ENCODE results near the gene FCN1. TPM values are rescaled to one million over a fixed set of nuclear protein-coding genes. Genes with fewer than 3 reads are reported as not detected.

Gene FCN1
- total and polyA plus RNA-seq, 10 donors, result 5.2 to 209 (median 44.9) TPM

GRCh38 chr9:134962973-134963364 lies 45.3 kb upstream of the FCN1 start:
- DNase-seq, result peak; percentile 44
- Histone ChIP-seq H3K36me3 (no peaks in the 10 kb centered on the region), H3K27me3 (replicated peaks in 1 of 7) (peaks cover 0 to 60% (median 0%) of the 10 kb centered on the region in 7 donors), H3K4me1 (peaks cover 0 to 28% (median 15%) of the 10 kb centered on the region in 6 donors), H3K9me3 (peaks cover 0 to 4% (median 0%) of the 10 kb centered on the region in 8 donors), H3K4me3 (no peak overlapping the region), H3K27ac (no peak overlapping the region)
- TF ChIP-seq POLR2AphosphoS5 (IDR thresholded peaks at IDR 0.05), result no peak
- no peak for TF ChIP-seq POLR2A (IDR thresholded peaks at IDR 0.05)
- no peak for TF ChIP-seq CTCF (IDR thresholded peaks at IDR 0.05 in 8 of 11, conservative IDR thresholded peaks at IDR 0.05 in 3 of 11)
- 89 to 96% (median 92%) methylated on average over 19 of the region's 19 CpGs for WGBS, 5 donors
- intact Hi-C loops (cut with DNase I; ENCODE audit: low total_unique reads), result no loop called here

DNA sequence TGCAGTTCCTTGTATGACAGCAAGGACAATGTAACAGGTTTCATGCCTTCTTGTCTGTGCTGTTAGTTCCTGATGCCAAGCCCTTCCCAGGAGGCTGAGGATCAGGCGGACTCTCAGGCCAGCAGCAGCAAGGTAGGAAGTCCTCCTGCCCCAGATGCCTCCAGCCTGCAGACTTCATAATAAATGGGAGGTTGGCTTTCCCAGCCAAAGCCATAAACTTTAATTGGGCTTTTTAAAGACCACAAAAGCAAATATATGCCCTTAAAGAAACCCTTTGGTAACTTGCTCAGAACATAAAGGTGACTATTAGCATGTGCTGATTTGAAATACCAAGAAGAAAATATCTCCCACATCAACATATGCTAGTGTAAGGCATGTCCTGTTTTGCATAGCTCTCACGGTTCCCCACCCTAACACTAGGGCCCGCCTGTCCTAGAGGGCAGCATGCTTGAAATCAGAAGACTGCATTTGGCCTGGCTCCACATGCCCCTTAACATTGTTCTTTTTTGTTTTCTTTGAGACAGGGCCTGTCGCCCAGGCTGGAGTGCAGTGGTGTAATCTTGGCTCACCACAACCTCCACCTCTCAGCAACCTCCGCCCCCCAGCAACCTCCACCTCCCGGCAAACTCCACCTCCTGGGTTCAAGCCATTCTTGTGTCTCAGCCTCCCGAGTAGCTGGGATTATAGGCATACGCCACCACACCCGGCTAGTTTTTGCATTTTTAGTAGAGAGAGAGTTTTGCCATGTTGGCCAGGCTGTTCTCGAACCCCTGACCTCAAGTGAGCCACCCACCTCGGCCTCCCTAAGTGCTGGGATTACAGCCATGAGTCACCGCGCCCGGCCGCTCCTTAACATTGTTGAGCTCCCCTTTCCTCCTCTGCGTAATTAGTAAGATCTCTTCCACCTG lies 44.6 kb upstream of the FCN1 start:
- Histone ChIP-seq H3K36me3 (no peaks in the 10 kb centered on the region), H3K9me3 (peaks cover 0 to 4% (median 0%) of the 10 kb centered on the region in 8 donors), H3K4me1 (peaks cover 0 to 21% (median 10%) of the 10 kb centered on the region in 6 donors), H3K27me3 (replicated peaks in 1 of 7) (peaks cover 0 to 59% (median 0%) of the 10 kb centered on the region in 7 donors), H3K27ac (no peak overlapping the region), H3K4me3 (no peak overlapping the region)
- TF ChIP-seq CTCF (IDR thresholded peaks at IDR 0.05 in 8 of 11, conservative IDR thresholded peaks at IDR 0.05 in 3 of 11) (no peak), POLR2AphosphoS5 (IDR thresholded peaks at IDR 0.05) (no peak), POLR2A (IDR thresholded peaks at IDR 0.05) (no peak)
- intact Hi-C loops (cut with DNase I; ENCODE audit: low total_unique reads), result no loop called here
- whole genome bisulfite sequencing, 5 donors, result 69 to 82% (median 77%) methylated on average over 16 of the region's 16 CpGs
- DNase-seq, result no peak

GRCh38 chr9:134961331-134962064 lies 43.8 kb upstream of the FCN1 start:
- Histone ChIP-seq H3K36me3 (no peaks in the 10 kb centered on the region), H3K27ac (no peak overlapping the region), H3K27me3 (replicated peaks in 1 of 7) (peaks cover 0 to 51% (median 0%) of the 10 kb centered on the region in 7 donors), H3K4me1 (peaks cover 0 to 13% (median 5%) of the 10 kb centered on the region in 6 donors), H3K4me3 (no peak overlapping the region), H3K9me3 (peaks cover 0 to 4% (median 0%) of the 10 kb centered on the region in 8 donors)
- 76 to 88% (median 80%) methylated on average over 12 to 21 of the region's 21 CpGs for WGBS, 5 donors
- peak; percentile 64 for DNase-seq
- intact Hi-C loops (cut with DNase I; ENCODE audit: low total_unique reads), result no loop called here
- TF ChIP-seq POLR2A (IDR thresholded peaks at IDR 0.05) (no peak), CTCF (IDR thresholded peaks at IDR 0.05 in 8 of 11, conservative IDR thresholded peaks at IDR 0.05 in 3 of 11) (no peak), POLR2AphosphoS5 (IDR thresholded peaks at IDR 0.05) (no peak)

All from spleen (tissue), 11 donors.